Esophagus muscularis mucosa (tissue), 4 donors: ENCODE results near the gene PARL.

Source experiments
- EP300 ChIP-seq: sonication (generic); formaldehyde crosslinking; IDR thresholded peaks from one replicate; pipeline ENCODE4 v1.6.1; 2017; ENCODE audit warnings: antibody characterized with exemption
- POLR2A ChIP-seq: fragments of 450-650 bp; IDR thresholded peaks from one replicate; pipeline ENCODE4 v1.6.1; 2017; ENCODE audit warnings: antibody characterized with exemption, moderate library complexity, mild to moderate bottlenecking, low read depth
- POLR2AphosphoS5 ChIP-seq, 2 donors: sonication (generic); formaldehyde crosslinking; IDR thresholded peaks; one replicate each; pipeline ENCODE4 v1.6.1; 2017; ENCODE audit warnings: antibody characterized with exemption in 2 of 2
- TF ChIP-seq, protein P1 (sequence below), 3 experiments: fragments of 200-600 bp in 2 of 3; fragments of 450-650 bp in 1 of 3; sonication (generic) in 2 of 3; IDR thresholded peaks; one replicate each; pipeline ENCODE4 v1.5.1; 2017 to 2019; ENCODE audit warnings: antibody characterized with exemption in 3 of 3, mild to moderate bottlenecking in 2 of 3, moderate library complexity in 1 of 3

DNA sequence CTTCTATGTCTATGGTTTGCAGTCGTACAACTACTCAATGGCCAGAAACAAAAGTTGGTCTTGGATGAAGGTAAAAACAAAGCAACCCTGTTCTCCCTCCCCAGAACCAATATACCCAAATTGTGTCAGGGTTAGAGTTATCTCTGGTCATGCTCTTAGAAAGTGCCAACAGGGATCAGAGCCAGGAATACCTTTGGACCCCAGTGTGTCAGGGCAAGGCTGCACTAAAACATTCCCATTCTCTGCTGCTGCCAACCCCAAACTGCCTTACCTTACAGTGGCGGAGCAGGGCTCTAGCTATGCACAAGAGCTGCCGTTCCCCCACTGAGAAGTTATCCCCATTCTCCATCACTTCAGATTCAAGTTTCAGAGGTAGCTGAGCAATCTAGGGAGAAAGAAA lies 42.4 kb upstream of the PARL start:
- TF ChIP-seq, protein P1, sequence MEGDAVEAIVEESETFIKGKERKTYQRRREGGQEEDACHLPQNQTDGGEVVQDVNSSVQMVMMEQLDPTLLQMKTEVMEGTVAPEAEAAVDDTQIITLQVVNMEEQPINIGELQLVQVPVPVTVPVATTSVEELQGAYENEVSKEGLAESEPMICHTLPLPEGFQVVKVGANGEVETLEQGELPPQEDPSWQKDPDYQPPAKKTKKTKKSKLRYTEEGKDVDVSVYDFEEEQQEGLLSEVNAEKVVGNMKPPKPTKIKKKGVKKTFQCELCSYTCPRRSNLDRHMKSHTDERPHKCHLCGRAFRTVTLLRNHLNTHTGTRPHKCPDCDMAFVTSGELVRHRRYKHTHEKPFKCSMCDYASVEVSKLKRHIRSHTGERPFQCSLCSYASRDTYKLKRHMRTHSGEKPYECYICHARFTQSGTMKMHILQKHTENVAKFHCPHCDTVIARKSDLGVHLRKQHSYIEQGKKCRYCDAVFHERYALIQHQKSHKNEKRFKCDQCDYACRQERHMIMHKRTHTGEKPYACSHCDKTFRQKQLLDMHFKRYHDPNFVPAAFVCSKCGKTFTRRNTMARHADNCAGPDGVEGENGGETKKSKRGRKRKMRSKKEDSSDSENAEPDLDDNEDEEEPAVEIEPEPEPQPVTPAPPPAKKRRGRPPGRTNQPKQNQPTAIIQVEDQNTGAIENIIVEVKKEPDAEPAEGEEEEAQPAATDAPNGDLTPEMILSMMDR (IDR thresholded peaks at IDR 0.05), result no peak
- TF ChIP-seq POLR2A, result no peak
- no peak for TF ChIP-seq EP300
- TF ChIP-seq POLR2AphosphoS5 (IDR thresholded peaks at IDR 0.05), result no peak
